OCI-LY7 (cell line): ENCODE results near the gene LRFN2.

Experiments used
- EZH2phosphoT487 ChIP-seq: fragments of 200-600 bp; sonication (generic); IDR thresholded peaks from 2 replicates; pipeline ENCODE4 v1.6.1; 2018; ENCODE audit warnings: low read depth, borderline replicate concordance, mild to moderate bottlenecking, mixed run types, antibody characterized with exemption, low read length, moderate library complexity, mixed read lengths
- TF ChIP-seq, protein P1 (sequence below): fragments of 200-600 bp; sonication (generic); conservative IDR thresholded peaks from 2 replicates; pipeline ENCODE4 v1.5.1; 2014; ENCODE audit warnings: mild to moderate bottlenecking, antibody characterized with exemption, low read length, moderate library complexity, mixed read lengths

- TF ChIP-seq, protein P1, sequence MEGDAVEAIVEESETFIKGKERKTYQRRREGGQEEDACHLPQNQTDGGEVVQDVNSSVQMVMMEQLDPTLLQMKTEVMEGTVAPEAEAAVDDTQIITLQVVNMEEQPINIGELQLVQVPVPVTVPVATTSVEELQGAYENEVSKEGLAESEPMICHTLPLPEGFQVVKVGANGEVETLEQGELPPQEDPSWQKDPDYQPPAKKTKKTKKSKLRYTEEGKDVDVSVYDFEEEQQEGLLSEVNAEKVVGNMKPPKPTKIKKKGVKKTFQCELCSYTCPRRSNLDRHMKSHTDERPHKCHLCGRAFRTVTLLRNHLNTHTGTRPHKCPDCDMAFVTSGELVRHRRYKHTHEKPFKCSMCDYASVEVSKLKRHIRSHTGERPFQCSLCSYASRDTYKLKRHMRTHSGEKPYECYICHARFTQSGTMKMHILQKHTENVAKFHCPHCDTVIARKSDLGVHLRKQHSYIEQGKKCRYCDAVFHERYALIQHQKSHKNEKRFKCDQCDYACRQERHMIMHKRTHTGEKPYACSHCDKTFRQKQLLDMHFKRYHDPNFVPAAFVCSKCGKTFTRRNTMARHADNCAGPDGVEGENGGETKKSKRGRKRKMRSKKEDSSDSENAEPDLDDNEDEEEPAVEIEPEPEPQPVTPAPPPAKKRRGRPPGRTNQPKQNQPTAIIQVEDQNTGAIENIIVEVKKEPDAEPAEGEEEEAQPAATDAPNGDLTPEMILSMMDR: no peak
- no peak for TF ChIP-seq EZH2phosphoT487
Measured at GRCh38 chr6:40490508-40490907, 96.7 kb downstream of the LRFN2 start.
